Breast epithelium (tissue), 4 donors: ENCODE results near the gene PCP4L1. TPM values are rescaled to one million over a fixed set of nuclear protein-coding genes. Genes with fewer than 3 reads are reported as not detected.

Experiments used
- DNase-seq, 2 donors: peaks; one replicate each; pipeline ENCODE4 v3.0.0-alpha.2; 2019; ENCODE audit warnings: low spot score in 2 of 2
- H3K27ac ChIP-seq, 2 donors: fragments of 200-600 bp; sonication (generic) in 1 of 2; one replicate each; pipeline ENCODE4 v1.5.1; 2016 to 2019; ENCODE audit warnings: mild to moderate bottlenecking in 1 of 2
- H3K27me3 ChIP-seq, 2 donors: fragments of 200-600 bp; sonication (generic) in 1 of 2; one replicate each; pipeline versions ENCODE4 v1.5.1 to v1.6.0; 2017 to 2019; ENCODE audit warnings: control low read depth in 1 of 2, mild to moderate bottlenecking in 1 of 2
- H3K36me3 ChIP-seq: fragments of 200-600 bp; one replicate; pipeline ENCODE4 v1.5.1; 2019
- H3K4me1 ChIP-seq, 2 donors: fragments of 200-600 bp; sonication (generic); one replicate each; pipeline ENCODE4 v1.5.1; 2016 to 2019; ENCODE audit warnings: control low read depth in 1 of 2
- H3K4me3 ChIP-seq, 3 donors: fragments of 200-600 bp; sonication (generic); 1 replicate in 2 of 3; 2 replicates in 1 of 3; pipeline ENCODE4 v1.5.1; 2016 to 2019; ENCODE audit warnings: mild to moderate bottlenecking in 3 of 3, moderate library complexity in 2 of 3
- H3K9me3 ChIP-seq, 2 donors: fragments of 200-600 bp; sonication (generic) in 1 of 2; one replicate each; pipeline ENCODE4 v1.5.1; 2016 to 2019; ENCODE audit warnings: control low read depth in 1 of 2
- CTCF ChIP-seq, 3 donors: fragments of 450-650 bp; IDR thresholded peaks; one replicate each; pipeline ENCODE4 v1.5.1; 2016 to 2017; ENCODE audit warnings: antibody characterized with exemption in 3 of 3, mild to moderate bottlenecking in 3 of 3, moderate library complexity in 3 of 3
- POLR2A ChIP-seq: fragments of 450-650 bp; IDR thresholded peaks from one replicate; pipeline ENCODE4 v1.6.1; 2016; ENCODE audit warnings: antibody characterized with exemption, mild to moderate bottlenecking, moderate library complexity
- POLR2AphosphoS5 ChIP-seq, 3 donors: sonication (generic); formaldehyde crosslinking; IDR thresholded peaks; one replicate each; pipeline ENCODE4 v1.6.1; 2017; ENCODE audit warnings: antibody characterized with exemption in 3 of 3
- intact Hi-C: fragments of 100-400 bp; cut with DNase I; formaldehyde crosslinking; loops from one replicate; pipeline ENCODE4 v1.15.1; 2023; ENCODE audit warnings: low total_unique reads
- total RNA-seq, 3 donors: library from RNA; depleted of rRNA; stranded (reverse); fragments of >200 nt; gene quantifications; one replicate each; pipeline ENCODE4 v1.1.0, GENCODE V29; 2016

Gene PCP4L1
- total RNA-seq: 1 to 10 TPM in 1 of 3 donors, under 1 TPM in 2; 0.32 to 2.0 (median 0.73) TPM

GRCh38 chr1:161258439-161259344 lies at the start of gene PCP4L1:
Gene PCP4L1, plus strand, starts transcription at chr1:161258745. Its CDS starts 230 bp downstream, at chr1:161258975.
- peaks cover 9 to 14% of the 10 kb centered on the region in 2 donors for H3K9me3 ChIP-seq
- H3K27ac ChIP-seq: no peak within 1 kb of the TSS
- H3K4me3 ChIP-seq: peak within 1 kb of the TSS; percentile 26 to 69 (median 55)
- TF ChIP-seq POLR2AphosphoS5 (IDR thresholded peaks at IDR 0.05) (no peak), POLR2A (no peak), CTCF (IDR thresholded peaks at IDR 0.05) (no peak)
- peak in 1 of 2 donors; percentile 56 for DNase-seq
- H3K4me1 ChIP-seq: no peaks in the 10 kb centered on the region
- intact Hi-C loops: no loop called here
- no peaks in the 10 kb centered on the region for H3K36me3 ChIP-seq
- H3K27me3 ChIP-seq: peaks cover 0 to 16% of the 10 kb centered on the region in 2 donors

GRCh38 chr1:161209790-161210409 lies 48.6 kb upstream of the PCP4L1 start:
- no peak overlapping the region for H3K4me3 ChIP-seq
- H3K27me3 ChIP-seq: no peaks in the 10 kb centered on the region
- intact Hi-C loops: no loop called here
- TF ChIP-seq POLR2AphosphoS5 (IDR thresholded peaks at IDR 0.05): peak in 1 of 3 donors; percentile 8
- TF ChIP-seq CTCF (IDR thresholded peaks at IDR 0.05): peak; percentile 54 to 88 (median 85)
- TF ChIP-seq POLR2A: no peak
- H3K4me1 ChIP-seq: no peaks in the 10 kb centered on the region
- H3K9me3 ChIP-seq: no peaks in the 10 kb centered on the region
- H3K27ac ChIP-seq: peak overlapping the region in 1 of 2 donors; percentile 26
- peak; percentile 59 to 66 for DNase-seq
- peaks cover 5% of the 10 kb centered on the region for H3K36me3 ChIP-seq

GRCh38 chr1:161214369-161214768 lies 44.2 kb upstream of the PCP4L1 start:
- no peaks in the 10 kb centered on the region for H3K9me3 ChIP-seq
- H3K4me1 ChIP-seq: no peaks in the 10 kb centered on the region
- no peak for TF ChIP-seq POLR2AphosphoS5 (IDR thresholded peaks at IDR 0.05)
- TF ChIP-seq CTCF (IDR thresholded peaks at IDR 0.05): no peak
- no peak for TF ChIP-seq POLR2A
- intact Hi-C loops: no loop called here
- peaks cover 5% of the 10 kb centered on the region for H3K36me3 ChIP-seq
- DNase-seq: no peak
- H3K27me3 ChIP-seq: no peaks in the 10 kb centered on the region
- peak overlapping the region in 1 of 3 donors; percentile 43 for H3K4me3 ChIP-seq
- no peak overlapping the region for H3K27ac ChIP-seq

- peak within 1 kb of the TSS; percentile 13 to 43 (median 40) for H3K4me3 ChIP-seq
- intact Hi-C loops: no loop called here
- H3K27ac ChIP-seq: peak within 1 kb of the TSS in 1 of 2 donors; percentile 78
These were observed 43.5 kb upstream of the PCP4L1 start, which contains the start of gene FCER1G for GRCh38 chr1:161215076-161215475. Gene FCER1G, plus strand, starts transcription at chr1:161215295. Its CDS starts 27 bp downstream, at chr1:161215322.

More at GRCh38 chr1:161215076-161215475, 43.5 kb upstream of the PCP4L1 start, which contains the start of gene FCER1G:
- DNase-seq: no peak
- H3K9me3 ChIP-seq: no peaks in the 10 kb centered on the region
- no peaks in the 10 kb centered on the region for H3K27me3 ChIP-seq
- peaks cover 5% of the 10 kb centered on the region for H3K36me3 ChIP-seq
- TF ChIP-seq POLR2AphosphoS5 (IDR thresholded peaks at IDR 0.05) (no peak), POLR2A (no peak), CTCF (IDR thresholded peaks at IDR 0.05) (no peak)
- H3K4me1 ChIP-seq: no peaks in the 10 kb centered on the region
